Measurements from ENCODE around the gene TMEM259.

- TF ChIP-seq CTCF (IDR thresholded peaks at IDR 0.05) (no peak), EZH2 (IDR thresholded peaks at IDR 0.05; ENCODE audit: borderline replicate concordance, insufficient read depth, low read depth, low read length, poor library complexity, severe bottlenecking) (no peak)
Observed at GRCh38 chr19:1052349-1052975, 31.5 kb upstream of the TMEM259 start.
